ENCODE measurements around the gene VPS54.
"Not testable (repeated sequence)": the region's sequence is repeated elsewhere in the genome, so short reads cannot be mapped to it uniquely, and the experiment has no call there.

The VPS54 gene

DNA sequence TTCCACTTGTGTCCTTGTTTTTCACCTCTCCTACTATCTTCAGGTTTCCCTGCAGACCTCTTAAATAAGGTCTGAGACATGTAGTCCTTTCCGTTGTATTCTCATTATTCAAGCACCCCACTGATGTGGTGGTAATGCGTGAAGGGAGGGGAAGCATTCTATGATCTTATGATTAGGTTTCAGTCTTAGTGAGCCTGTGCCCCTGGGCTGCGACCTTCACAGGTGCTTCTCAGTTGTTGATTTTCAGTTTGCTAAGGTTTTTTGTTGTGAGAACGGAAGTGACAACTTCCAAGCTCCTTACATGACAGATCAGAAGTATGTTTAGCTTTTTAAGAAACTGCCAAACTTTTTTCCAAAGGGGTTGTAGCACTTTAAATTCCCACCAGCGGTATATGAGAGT is 41.3 kb downstream of the VPS54 start:
- Histone ChIP-seq H3K36me3 (ENCODE audit: control insufficient read depth, insufficient read depth, low read length) (no peaks in the 10 kb centered on the region), H3K27me3 (replicated peaks; ENCODE audit: control insufficient read depth, insufficient read depth, low read length) (no peaks in the 10 kb centered on the region)
- TF ChIP-seq, protein P1, sequence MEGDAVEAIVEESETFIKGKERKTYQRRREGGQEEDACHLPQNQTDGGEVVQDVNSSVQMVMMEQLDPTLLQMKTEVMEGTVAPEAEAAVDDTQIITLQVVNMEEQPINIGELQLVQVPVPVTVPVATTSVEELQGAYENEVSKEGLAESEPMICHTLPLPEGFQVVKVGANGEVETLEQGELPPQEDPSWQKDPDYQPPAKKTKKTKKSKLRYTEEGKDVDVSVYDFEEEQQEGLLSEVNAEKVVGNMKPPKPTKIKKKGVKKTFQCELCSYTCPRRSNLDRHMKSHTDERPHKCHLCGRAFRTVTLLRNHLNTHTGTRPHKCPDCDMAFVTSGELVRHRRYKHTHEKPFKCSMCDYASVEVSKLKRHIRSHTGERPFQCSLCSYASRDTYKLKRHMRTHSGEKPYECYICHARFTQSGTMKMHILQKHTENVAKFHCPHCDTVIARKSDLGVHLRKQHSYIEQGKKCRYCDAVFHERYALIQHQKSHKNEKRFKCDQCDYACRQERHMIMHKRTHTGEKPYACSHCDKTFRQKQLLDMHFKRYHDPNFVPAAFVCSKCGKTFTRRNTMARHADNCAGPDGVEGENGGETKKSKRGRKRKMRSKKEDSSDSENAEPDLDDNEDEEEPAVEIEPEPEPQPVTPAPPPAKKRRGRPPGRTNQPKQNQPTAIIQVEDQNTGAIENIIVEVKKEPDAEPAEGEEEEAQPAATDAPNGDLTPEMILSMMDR (IDR thresholded peaks at IDR 0.05; ENCODE audit: insufficient read depth, low read length, poor library complexity, severe bottlenecking): no peak

DNA sequence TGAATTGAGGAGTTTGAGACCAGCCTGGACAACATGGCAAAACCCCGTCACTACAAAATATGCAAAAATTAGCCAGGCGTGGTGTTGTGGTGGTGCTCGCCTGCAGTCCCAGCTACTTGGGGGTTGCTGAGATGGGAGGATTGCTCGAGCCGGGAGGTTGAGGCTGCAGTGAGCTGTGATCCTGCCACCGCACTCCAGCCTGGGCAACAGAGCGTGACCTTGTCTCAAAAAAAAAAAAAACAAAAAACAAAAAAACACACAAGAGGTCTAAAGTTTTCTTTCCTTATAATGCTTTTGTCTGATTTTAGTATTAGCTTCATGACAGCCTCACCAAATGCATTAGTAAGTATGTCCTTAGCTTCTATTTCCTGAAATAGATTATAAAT is 43.1 kb downstream of the VPS54 start:
- TF ChIP-seq, protein P1 (IDR thresholded peaks at IDR 0.05; ENCODE audit: insufficient read depth, low read length, poor library complexity, severe bottlenecking): no peak
- H3K27me3 ChIP-seq (replicated peaks; ENCODE audit: control insufficient read depth, insufficient read depth, low read length): no peaks in the 10 kb centered on the region
- H3K36me3 ChIP-seq (ENCODE audit: control insufficient read depth, insufficient read depth, low read length): no peaks in the 10 kb centered on the region
- no peak for DNase-seq (ENCODE audit: extremely low read depth, insufficient read length)
- H3K4me3 ChIP-seq (replicated peaks; ENCODE audit: low read depth, low read length): no peak overlapping the region

More for the DNA sequence above, 41.3 kb downstream of the VPS54 start:
- no peak overlapping the region for H3K4me3 ChIP-seq (replicated peaks; ENCODE audit: low read depth, low read length)
- DNase-seq (ENCODE audit: extremely low read depth, insufficient read length): peak; percentile 24

DNA sequence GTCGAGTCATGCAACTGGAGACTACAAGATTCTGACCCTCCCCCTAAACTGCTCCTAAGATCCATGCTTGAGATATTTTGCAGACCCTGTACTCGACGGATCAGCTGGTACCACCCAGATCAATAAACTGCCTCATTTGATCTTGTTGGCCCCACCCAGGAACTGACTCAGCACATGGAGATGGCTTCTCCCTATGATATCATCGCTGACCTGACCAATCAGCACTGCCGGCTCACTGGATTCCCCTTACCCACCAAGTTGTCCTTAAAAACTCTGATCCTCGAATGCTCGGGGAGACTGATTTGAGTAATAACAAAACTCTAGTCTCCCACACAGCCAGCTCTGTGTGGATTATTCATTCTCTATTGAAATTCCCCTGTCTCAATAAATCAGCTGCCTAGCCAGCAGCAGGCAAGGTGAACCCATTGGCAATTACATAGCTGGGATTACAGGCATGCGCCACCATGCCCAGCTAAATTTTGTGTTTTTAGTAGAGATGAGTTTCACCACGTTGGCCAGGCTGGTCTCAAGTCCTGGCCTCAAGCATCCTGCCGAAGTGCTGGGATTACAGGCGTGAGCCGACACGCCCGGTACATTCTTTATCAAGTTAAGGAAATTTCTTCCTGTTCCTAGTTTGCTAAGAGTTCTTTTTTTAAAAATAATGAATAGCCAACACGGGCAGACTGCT is 43.6 kb downstream of the VPS54 start:
- DNase-seq (ENCODE audit: extremely low read depth, insufficient read length): no peak
- TF ChIP-seq, protein P1 (IDR thresholded peaks at IDR 0.05; ENCODE audit: insufficient read depth, low read length, poor library complexity, severe bottlenecking): no peak
- Histone ChIP-seq H3K36me3 (ENCODE audit: control insufficient read depth, insufficient read depth, low read length) (no peaks in the 10 kb centered on the region; the same call in 1 of the 2 replicates), H3K4me3 (replicated peaks; ENCODE audit: low read depth, low read length) (no peak overlapping the region), H3K27me3 (replicated peaks; ENCODE audit: control insufficient read depth, insufficient read depth, low read length) (no peaks in the 10 kb centered on the region)

DNA sequence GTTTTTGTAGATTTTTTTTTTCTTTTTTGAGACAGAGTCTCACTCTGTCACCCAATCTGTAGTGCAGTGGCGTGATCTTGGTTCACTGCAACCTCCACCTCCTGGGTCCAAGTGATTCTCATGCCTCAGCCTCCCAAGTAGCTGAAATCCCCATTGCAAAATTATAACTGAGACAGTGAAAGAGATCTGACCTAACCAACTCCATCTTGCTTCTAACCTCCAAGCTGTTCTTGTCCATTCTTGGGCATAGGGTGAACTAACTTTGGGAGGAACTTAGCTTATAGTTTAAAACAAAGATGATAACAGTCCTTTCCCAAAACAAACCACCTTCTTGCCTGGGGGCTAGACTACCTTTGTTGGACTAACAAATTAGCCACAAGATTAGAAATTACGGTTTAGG is 44.2 kb downstream of the VPS54 start:
- H3K27me3 ChIP-seq (replicated peaks; ENCODE audit: control insufficient read depth, insufficient read depth, low read length); DNase-seq (ENCODE audit: extremely low read depth, insufficient read length); H3K36me3 ChIP-seq (ENCODE audit: control insufficient read depth, insufficient read depth, low read length); H3K4me3 ChIP-seq (replicated peaks; ENCODE audit: low read depth, low read length): not testable (repeated sequence)

DNA sequence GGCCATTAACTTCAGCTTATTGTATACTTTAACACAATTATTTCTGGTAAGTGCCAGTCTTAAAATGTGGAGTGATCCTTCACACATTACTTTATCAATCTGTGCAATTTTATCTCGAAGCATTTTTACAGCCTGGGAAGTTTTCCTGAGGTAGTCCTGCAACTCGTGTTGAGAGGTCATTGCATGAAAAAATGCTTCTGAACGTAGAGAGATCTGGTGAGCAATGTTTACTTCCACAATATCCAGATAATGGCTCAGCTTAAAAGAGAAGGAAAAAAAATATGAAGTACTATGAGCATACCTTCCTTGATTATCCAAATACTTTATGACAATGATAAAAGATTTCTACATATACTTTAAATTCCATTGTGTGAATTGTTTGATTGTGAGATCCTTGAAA is 57.0 kb downstream of the VPS54 start:
- no peaks in the 10 kb centered on the region for H3K27me3 ChIP-seq (replicated peaks; ENCODE audit: control insufficient read depth, insufficient read depth, low read length)
- DNase-seq (ENCODE audit: extremely low read depth, insufficient read length): no peak
- TF ChIP-seq, protein P1 (IDR thresholded peaks at IDR 0.05; ENCODE audit: insufficient read depth, low read length, poor library complexity, severe bottlenecking): no peak
- no peaks in the 10 kb centered on the region for H3K36me3 ChIP-seq (ENCODE audit: control insufficient read depth, insufficient read depth, low read length)
- no peak overlapping the region for H3K4me3 ChIP-seq (replicated peaks; ENCODE audit: low read depth, low read length)

DNA sequence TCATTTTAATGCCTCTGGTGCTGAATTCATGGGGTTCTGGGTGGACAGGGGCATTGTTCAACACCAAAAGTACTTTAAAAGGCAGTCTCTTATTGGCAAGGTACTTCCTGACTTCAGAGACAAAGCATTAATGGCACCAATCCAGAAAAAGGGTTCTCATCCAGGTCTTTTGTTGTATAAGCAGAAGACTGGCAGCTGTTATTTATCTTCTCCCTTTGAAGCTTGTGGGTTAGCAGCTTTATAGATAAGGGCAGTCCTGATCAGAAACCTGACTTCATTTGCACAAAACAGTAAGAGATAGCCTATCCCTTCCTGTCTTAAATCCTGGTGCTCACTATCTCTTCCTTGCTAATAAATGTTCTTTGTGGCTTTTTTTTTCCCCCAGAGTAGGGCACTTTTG is 68.8 kb downstream of the VPS54 start:
- H3K36me3 ChIP-seq (ENCODE audit: control insufficient read depth, insufficient read depth, low read length): peaks cover 1% of the 10 kb centered on the region
- H3K4me3 ChIP-seq (replicated peaks; ENCODE audit: low read depth, low read length): no peak overlapping the region
- TF ChIP-seq, protein P1 (IDR thresholded peaks at IDR 0.05; ENCODE audit: insufficient read depth, low read length, poor library complexity, severe bottlenecking): no peak
- DNase-seq (ENCODE audit: extremely low read depth, insufficient read length): no peak
- H3K27me3 ChIP-seq (replicated peaks; ENCODE audit: control insufficient read depth, insufficient read depth, low read length): no peaks in the 10 kb centered on the region
